ENCODE results near the gene THSD7B. TPM values are rescaled to one million over a fixed set of nuclear protein-coding genes. Genes with fewer than 3 reads are reported as not detected.

The THSD7B gene
- total and polyA plus RNA-seq, 7 donors: 0.03 to 0.67 (median 0.13) TPM; not detected in 1

GRCh38 chr2:137002896-137003295 is 237.6 kb downstream of the THSD7B start:
- H3K4me1 ChIP-seq: no peaks in the 10 kb centered on the region
- H3K9me3 ChIP-seq: no peaks in the 10 kb centered on the region
- no peak for TF ChIP-seq CTCF (IDR thresholded peaks at IDR 0.05)
- no peaks in the 10 kb centered on the region for H3K36me3 ChIP-seq (ENCODE audit: insufficient read depth in 1 of 2, low read depth in 1 of 2)
- H3K27ac ChIP-seq: no peak overlapping the region
- no peak for DNase-seq
- H3K4me3 ChIP-seq: no peak overlapping the region
- no peaks in the 10 kb centered on the region for H3K27me3 ChIP-seq (ENCODE audit: insufficient read depth in 3 of 3, low read length in 2 of 3)
- no peak for ATAC-seq
- WGBS, 3 donors: 76 to 94% (median 87%) methylated on average over 1 of the region's 1 CpG
- intact Hi-C loops (cut with DNase I): no loop called here

- ATAC-seq (no peak), DNase-seq (no peak)
- Histone ChIP-seq H3K4me1 (no peaks in the 10 kb centered on the region), H3K36me3 (ENCODE audit: insufficient read depth in 1 of 2, low read depth in 1 of 2) (no peaks in the 10 kb centered on the region), H3K27ac (no peak overlapping the region), H3K4me3 (no peak overlapping the region), H3K27me3 (ENCODE audit: insufficient read depth in 3 of 3, low read length in 2 of 3) (no peaks in the 10 kb centered on the region), H3K9me3 (no peaks in the 10 kb centered on the region)
- no peak for TF ChIP-seq CTCF (IDR thresholded peaks at IDR 0.05)
- 78 to 80% (median 79%) methylated on average over 2 of the region's 2 CpGs for WGBS, 3 donors
- intact Hi-C loops (cut with DNase I): no loop called here
Measured at GRCh38 chr2:137005210-137005609, 239.9 kb downstream of the THSD7B start.

- intact Hi-C loops (cut with DNase I): no loop called here
- Histone ChIP-seq H3K9me3 (no peaks in the 10 kb centered on the region), H3K4me1 (no peaks in the 10 kb centered on the region), H3K36me3 (ENCODE audit: insufficient read depth in 1 of 2, low read depth in 1 of 2) (no peaks in the 10 kb centered on the region), H3K27ac (no peak overlapping the region), H3K4me3 (no peak overlapping the region), H3K27me3 (ENCODE audit: insufficient read depth in 3 of 3, low read length in 2 of 3) (no peaks in the 10 kb centered on the region)
- TF ChIP-seq CTCF (IDR thresholded peaks at IDR 0.05): no peak
- no peak for ATAC-seq
- no peak for DNase-seq
Measured at GRCh38 chr2:137007938-137008337, 242.6 kb downstream of the THSD7B start.

- Histone ChIP-seq H3K36me3 (ENCODE audit: insufficient read depth in 1 of 2, low read depth in 1 of 2) (no peaks in the 10 kb centered on the region), H3K27me3 (ENCODE audit: insufficient read depth in 3 of 3, low read length in 2 of 3) (no peaks in the 10 kb centered on the region), H3K4me1 (no peaks in the 10 kb centered on the region), H3K9me3 (no peaks in the 10 kb centered on the region), H3K4me3 (no peak overlapping the region), H3K27ac (no peak overlapping the region)
- ATAC-seq (no peak), DNase-seq (no peak)
- intact Hi-C loops (cut with DNase I): no loop called here
- no peak for TF ChIP-seq CTCF (IDR thresholded peaks at IDR 0.05)
- WGBS, 3 donors: 75 to 82% (median 81%) methylated on average over 2 of the region's 2 CpGs
Measured at GRCh38 chr2:137009953-137010352, 244.6 kb downstream of the THSD7B start.

GRCh38 chr2:137020452-137021196 is 255.3 kb downstream of the THSD7B start:
- no peaks in the 10 kb centered on the region for H3K4me1 ChIP-seq
- no peaks in the 10 kb centered on the region for H3K36me3 ChIP-seq (ENCODE audit: insufficient read depth in 1 of 2, low read depth in 1 of 2)
- no peak overlapping the region for H3K27ac ChIP-seq
- WGBS, 3 donors: 85 to 87% (median 86%) methylated on average over 11 of the region's 11 CpGs
- no peaks in the 10 kb centered on the region for H3K9me3 ChIP-seq
- no peak overlapping the region for H3K4me3 ChIP-seq
- no peaks in the 10 kb centered on the region for H3K27me3 ChIP-seq (ENCODE audit: insufficient read depth in 3 of 3, low read length in 2 of 3)
- intact Hi-C loops (cut with DNase I): no loop called here
- ATAC-seq (no peak), DNase-seq (no peak)
- no peak for TF ChIP-seq CTCF (IDR thresholded peaks at IDR 0.05)
